ENCODE measurements around the gene HSF2. TPM values are rescaled to one million over a fixed set of nuclear protein-coding genes. Genes with fewer than 3 reads are reported as not detected.

HSF2 gene
- total RNA-seq, 2 experiments from 2014 or later: 41.8 to 47.6 TPM

GRCh38 chr6:122461885-122462284 is 62.4 kb downstream of the HSF2 start:
- Histone ChIP-seq H3K4me3 (ENCODE audit: low read length) (no peak overlapping the region), H3K4me1 (ENCODE audit: insufficient read depth, low read length) (peaks cover 29% of the 10 kb centered on the region), H3K27ac (ENCODE audit: low read depth in 1 of 2, low read length in 2 of 2) (no peak overlapping the region), H3K36me3 (ENCODE audit: insufficient read depth, low read length) (peaks cover 39% of the 10 kb centered on the region), H3K27me3 (ENCODE audit: control insufficient read depth in 1 of 2, insufficient read depth in 2 of 2, low read length in 2 of 2) (no peaks in the 10 kb centered on the region), H3K9me3 (ENCODE audit: control insufficient read depth in 1 of 2, insufficient read depth in 1 of 2, low read length in 2 of 2) (no peaks in the 10 kb centered on the region)
- CTCF ChIA-PET: no interaction called here
- peaks cover 100% of the 10 kb centered on the region for H3K4me1 Mint-ChIP-seq (ENCODE audit: low read depth)
- TF ChIP-seq, protein P1, sequence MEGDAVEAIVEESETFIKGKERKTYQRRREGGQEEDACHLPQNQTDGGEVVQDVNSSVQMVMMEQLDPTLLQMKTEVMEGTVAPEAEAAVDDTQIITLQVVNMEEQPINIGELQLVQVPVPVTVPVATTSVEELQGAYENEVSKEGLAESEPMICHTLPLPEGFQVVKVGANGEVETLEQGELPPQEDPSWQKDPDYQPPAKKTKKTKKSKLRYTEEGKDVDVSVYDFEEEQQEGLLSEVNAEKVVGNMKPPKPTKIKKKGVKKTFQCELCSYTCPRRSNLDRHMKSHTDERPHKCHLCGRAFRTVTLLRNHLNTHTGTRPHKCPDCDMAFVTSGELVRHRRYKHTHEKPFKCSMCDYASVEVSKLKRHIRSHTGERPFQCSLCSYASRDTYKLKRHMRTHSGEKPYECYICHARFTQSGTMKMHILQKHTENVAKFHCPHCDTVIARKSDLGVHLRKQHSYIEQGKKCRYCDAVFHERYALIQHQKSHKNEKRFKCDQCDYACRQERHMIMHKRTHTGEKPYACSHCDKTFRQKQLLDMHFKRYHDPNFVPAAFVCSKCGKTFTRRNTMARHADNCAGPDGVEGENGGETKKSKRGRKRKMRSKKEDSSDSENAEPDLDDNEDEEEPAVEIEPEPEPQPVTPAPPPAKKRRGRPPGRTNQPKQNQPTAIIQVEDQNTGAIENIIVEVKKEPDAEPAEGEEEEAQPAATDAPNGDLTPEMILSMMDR (IDR thresholded peaks at IDR 0.05): no peak
- no peak for DNase-seq
- no peaks in the 10 kb centered on the region for H3K9me3 Mint-ChIP-seq
- POLR2A ChIA-PET: no interaction called here
- intact Hi-C loops (cut with DNase I, micrococcal nuclease): no loop called here
- ATAC-seq (ENCODE audit: poor library complexity): no peak
- H3K27me3 Mint-ChIP-seq: no peaks in the 10 kb centered on the region
- peaks cover 86% of the 10 kb centered on the region for H3K36me3 Mint-ChIP-seq (ENCODE audit: low read depth)
- H3K4me3 Mint-ChIP-seq: peak overlapping the region; percentile 40
- peak overlapping the region; percentile 37 for H3K27ac Mint-ChIP-seq

DNA sequence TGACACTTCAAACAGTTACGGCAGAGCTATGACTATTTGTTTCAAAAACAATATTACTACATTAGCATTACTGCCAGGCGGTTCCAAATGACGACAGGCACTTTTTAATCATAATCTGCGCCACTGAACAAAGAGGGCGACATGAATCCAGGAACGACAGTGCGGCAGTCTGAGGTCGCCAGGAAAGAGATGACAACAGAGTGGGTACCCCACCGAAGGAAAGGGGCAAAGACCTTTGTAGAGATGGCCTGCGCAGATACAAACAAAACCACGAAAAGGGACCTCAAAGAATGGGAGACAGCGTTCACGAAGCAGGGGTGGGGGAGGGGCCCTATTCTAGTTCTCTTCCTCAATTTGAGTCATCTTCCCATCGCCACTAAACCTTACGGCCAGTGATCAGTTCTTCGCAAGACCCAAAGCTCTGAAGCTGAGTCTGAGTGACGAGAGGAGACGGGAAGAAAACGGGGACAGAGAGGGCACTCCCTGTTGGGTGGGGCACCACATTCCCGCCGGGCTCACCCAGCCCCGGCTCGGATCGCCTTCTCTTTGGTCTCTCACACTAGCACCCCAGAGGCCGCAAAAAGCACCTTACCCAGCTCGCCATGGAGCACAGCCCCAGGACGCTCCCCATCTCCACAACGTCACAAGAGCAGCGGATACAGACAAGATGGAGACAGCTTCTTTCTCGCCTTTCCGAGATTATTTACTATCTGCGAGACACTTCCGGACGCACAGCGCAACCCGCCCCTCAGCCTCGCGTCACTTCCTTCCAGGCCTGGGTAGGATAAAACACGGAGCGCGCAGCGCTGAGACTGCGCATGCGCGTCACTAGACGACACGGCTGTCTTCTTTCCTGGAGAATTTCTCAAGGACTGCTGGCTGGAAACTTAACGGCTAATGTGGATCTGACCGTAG is 71.9 kb downstream of the HSF2 start, which contains the start of gene SERINC1:
Gene SERINC1 (minus strand): TSS at position 701 of the 915 bp plus-strand sequence. CDS start 70 bp downstream, at position 631.
- Mint-ChIP-seq H3K36me3 (ENCODE audit: low read depth) (peaks cover 56% of the 10 kb centered on the region), H3K27ac (peak within 1 kb of the TSS; percentile 100), H3K4me1 (ENCODE audit: low read depth) (peaks cover 56% of the 10 kb centered on the region), H3K27me3 (no peaks in the 10 kb centered on the region), H3K4me3 (peak within 1 kb of the TSS; percentile 99), H3K9me3 (no peaks in the 10 kb centered on the region)
- intact Hi-C loops (cut with DNase I, micrococcal nuclease): loop anchor here (1.0 to 10.0 kb wide), 4 partner anchors 71 to 1137 kb away; partner anchors contain the start of genes HSF2 (in 1 of the 2) and TBC1D32 (in 1 of the 2)
- Histone ChIP-seq H3K27ac (ENCODE audit: low read depth in 1 of 2, low read length in 2 of 2) (peak within 1 kb of the TSS; percentile 99 to 100), H3K9me3 (ENCODE audit: control insufficient read depth in 1 of 2, insufficient read depth in 1 of 2, low read length in 2 of 2) (no peaks in the 10 kb centered on the region), H3K4me1 (ENCODE audit: insufficient read depth, low read length) (peaks cover 27% of the 10 kb centered on the region), H3K36me3 (ENCODE audit: insufficient read depth, low read length) (peaks cover 2% of the 10 kb centered on the region), H3K27me3 (ENCODE audit: control insufficient read depth in 1 of 2, insufficient read depth in 2 of 2, low read length in 2 of 2) (no peaks in the 10 kb centered on the region), H3K4me3 (ENCODE audit: low read length) (peak within 1 kb of the TSS; percentile 95)
- ATAC-seq (ENCODE audit: poor library complexity): peak; percentile 95
- peak; percentile 88 to 98 (median 91) for DNase-seq
- ChIA-PET CTCF (interaction anchor here (0.7 to 2.5 kb wide), 6 partner anchors 21 to 72 kb away, joined by 3 to 8 read pairs (median 4); partner anchors contain the start of gene HSF2), POLR2A (interaction anchor here (0.6 to 3.3 kb wide), 20 partner anchors 9 to 72 kb away, joined by 3 to 26 read pairs (median 6); partner anchors contain the start of gene HSF2)
- TF ChIP-seq, protein P1 (IDR thresholded peaks at IDR 0.05): no peak

- no peaks in the 10 kb centered on the region for H3K9me3 ChIP-seq (ENCODE audit: control insufficient read depth in 1 of 2, insufficient read depth in 1 of 2, low read length in 2 of 2)
- H3K27ac Mint-ChIP-seq: peak overlapping the region; percentile 100
- H3K4me3 Mint-ChIP-seq: peak overlapping the region; percentile 99
- H3K27ac ChIP-seq (ENCODE audit: low read depth in 1 of 2, low read length in 2 of 2): peak overlapping the region; percentile 99 to 100
- no peaks in the 10 kb centered on the region for H3K36me3 ChIP-seq (ENCODE audit: insufficient read depth, low read length)
- intact Hi-C loops (cut with DNase I, micrococcal nuclease): loop anchor here (5.0 to 10.0 kb wide), 2 partner anchors 90 to 1137 kb away; partner anchors contain the start of gene TBC1D32 (in 1 of the 2)
- DNase-seq (no peak), ATAC-seq (ENCODE audit: poor library complexity) (peak; percentile 35)
- no peaks in the 10 kb centered on the region for H3K27me3 Mint-ChIP-seq
- POLR2A ChIA-PET: interaction anchor here (0.6 to 3.3 kb wide), 16 partner anchors 9 to 73 kb away, joined by 3 to 26 read pairs (median 7); partner anchors contain the start of gene HSF2
- no peaks in the 10 kb centered on the region for H3K9me3 Mint-ChIP-seq
- H3K4me1 Mint-ChIP-seq (ENCODE audit: low read depth): peaks cover 50% of the 10 kb centered on the region
- CTCF ChIA-PET: interaction anchor here (0.7 to 2.5 kb wide), 5 partner anchors 20 to 73 kb away, joined by 3 to 8 read pairs (median 6); partner anchors contain the start of gene HSF2
- H3K36me3 Mint-ChIP-seq (ENCODE audit: low read depth): peaks cover 49% of the 10 kb centered on the region
- H3K4me1 ChIP-seq (ENCODE audit: insufficient read depth, low read length): peaks cover 26% of the 10 kb centered on the region
- TF ChIP-seq, protein P1 (IDR thresholded peaks at IDR 0.05): no peak
- H3K27me3 ChIP-seq (ENCODE audit: control insufficient read depth in 1 of 2, insufficient read depth in 2 of 2, low read length in 2 of 2): no peaks in the 10 kb centered on the region
- peak overlapping the region; percentile 95 for H3K4me3 ChIP-seq (ENCODE audit: low read length)
Measured at GRCh38 chr6:122472022-122472340, 72.5 kb downstream of the HSF2 start.
